IMR-90 (cell line): Measurements from ENCODE around the gene PLSCR2. TPM values are rescaled to one million over a fixed set of nuclear protein-coding genes. Genes with fewer than 3 reads are reported as not detected.

Experiments
- ATAC-seq: fragments of 200-7000 bp; cut with Tn5 transposase; 2 replicates; pipeline ENCODE4 v1.9.1; 2020; ENCODE audit warnings: low read depth, mild to moderate bottlenecking, moderate library complexity
- BruUV-seq: library from RNA; stranded (reverse); fragments of 400-500 nt; replicated peaks from 2 replicates; lab custom pipeline; 2021; lab: Mats Ljungman, UMichigan
- CTCF ChIA-PET: fragments of 300-600 bp; formaldehyde crosslinking; extraction: SDS; loops from one replicate; lab custom pipeline; 2021; ENCODE audit warnings: antibody characterized with exemption; lab: Yijun Ruan, JAX
- POLR2A ChIA-PET: fragments of 300-600 bp; sonication (Branson Sonifier 250); formaldehyde crosslinking; loops from one replicate; lab custom pipeline; 2022; ENCODE audit warnings: antibody characterized with exemption; ENCODE audit not compliant: unreplicated experiment; lab: Charles Lee
- DNase-seq: peaks from one replicate; pipeline ENCODE4 v3.0.0; 2013
- H2AFZ ChIP-seq: replicated peaks from 2 replicates; pipeline ENCODE3; 2013; ENCODE audit warnings: low read length, mild to moderate bottlenecking; ENCODE audit not compliant: poor library complexity
- H2AK5ac ChIP-seq: 2 replicates; pipeline ENCODE4 v1.6.1; 2013; ENCODE audit warnings: low read depth, low read length, inconsistent platforms
- H2AK9ac ChIP-seq: replicated peaks from 2 replicates; pipeline ENCODE3; 2013; ENCODE audit warnings: mild to moderate bottlenecking, low read depth, low read length, moderate library complexity; ENCODE audit not compliant: poor library complexity
- H2BK120ac ChIP-seq: 2 replicates; pipeline ENCODE4 v1.6.1; 2013; ENCODE audit warnings: low read depth, low read length, inconsistent platforms
- H2BK15ac ChIP-seq: 3 replicates; pipeline ENCODE4 v1.6.1; 2013; ENCODE audit warnings: low read depth, low read length, inconsistent platforms
- H2BK20ac ChIP-seq: 2 replicates; pipeline ENCODE4 v1.6.1; 2013; ENCODE audit warnings: low read depth, mild to moderate bottlenecking, inconsistent platforms, low read length, moderate library complexity
- H2BK5ac ChIP-seq: 2 replicates; pipeline ENCODE4 v1.6.1; 2013; ENCODE audit warnings: mild to moderate bottlenecking, low read depth, low read length, inconsistent platforms; ENCODE audit not compliant: poor library complexity, severe bottlenecking
- H3K14ac ChIP-seq: replicated peaks from 2 replicates; pipeline ENCODE4 v1.6.1; 2013; ENCODE audit warnings: low read depth, low read length, inconsistent platforms
- H3K18ac ChIP-seq: 2 replicates; pipeline ENCODE4 v1.6.1; 2013; ENCODE audit warnings: low read depth, low read length, control low read depth
- H3K23ac ChIP-seq: 2 replicates; pipeline ENCODE4 v1.6.1; 2013; ENCODE audit warnings: low read depth, low read length, inconsistent platforms
- H3K27ac ChIP-seq: 2 replicates; pipeline ENCODE4 v1.5.1; 2013; ENCODE audit warnings: mild to moderate bottlenecking, control low read depth, low read length; ENCODE audit not compliant: insufficient read depth
- H3K27me3 ChIP-seq: 2 replicates; pipeline ENCODE4 v1.6.1; 2013; ENCODE audit warnings: low read length; ENCODE audit not compliant: control insufficient read depth, insufficient read depth
- H3K36me3 ChIP-seq: 2 replicates; pipeline ENCODE4 v1.6.1; 2013; ENCODE audit warnings: low read length, mixed read lengths; ENCODE audit not compliant: control insufficient read depth, insufficient read depth
- H3K4ac ChIP-seq: 2 replicates; pipeline ENCODE4 v1.6.1; 2013; ENCODE audit warnings: low read depth, low read length, inconsistent platforms
- H3K4me1 ChIP-seq: 2 replicates; pipeline ENCODE4 v1.6.1; 2013; ENCODE audit warnings: low read length, mixed read lengths; ENCODE audit not compliant: control insufficient read depth, insufficient read depth
- H3K4me2 ChIP-seq: 2 replicates; pipeline ENCODE4 v1.6.1; 2013; ENCODE audit warnings: low read depth, mild to moderate bottlenecking, control low read depth, low read length, moderate library complexity
- H3K4me3 ChIP-seq: 2 replicates; pipeline ENCODE4 v1.5.1; 2013; ENCODE audit warnings: low read depth, mild to moderate bottlenecking, control low read depth, low read length, moderate library complexity; ENCODE audit not compliant: insufficient read depth
- H3K56ac ChIP-seq: 2 replicates; pipeline ENCODE4 v1.6.1; 2013; ENCODE audit warnings: low read length, inconsistent platforms; ENCODE audit not compliant: insufficient read depth; ENCODE audit errors: extremely low read depth
- H3K79me1 ChIP-seq, 2 experiments: 2 replicates each; pipeline ENCODE4 v1.6.1; 2013; ENCODE audit warnings: low read length in 2 of 2, inconsistent platforms in 1 of 2, low read depth in 1 of 2
- H3K9ac ChIP-seq: 2 replicates; pipeline ENCODE4 v1.6.1; 2013; ENCODE audit warnings: low read depth, low read length, control low read depth
- H3K9me1 ChIP-seq: 2 replicates; pipeline ENCODE4 v1.6.1; 2013; ENCODE audit warnings: low read length, inconsistent platforms; ENCODE audit not compliant: insufficient read depth
- H3K9me3 ChIP-seq: 2 replicates; pipeline ENCODE4 v1.6.1; 2013; ENCODE audit warnings: low read length; ENCODE audit not compliant: control insufficient read depth, insufficient read depth
- H4K20me1 ChIP-seq: 2 replicates; pipeline ENCODE4 v1.6.1; 2013; ENCODE audit warnings: low read length, inconsistent platforms; ENCODE audit not compliant: insufficient read depth
- H4K5ac ChIP-seq: 2 replicates; pipeline ENCODE4 v1.6.1; 2013; ENCODE audit warnings: mild to moderate bottlenecking, low read depth, low read length, control low read depth
- H4K8ac ChIP-seq, 2 experiments: 2 replicates each; pipeline ENCODE4 v1.6.1; 2013; ENCODE audit warnings: low read depth in 2 of 2, low read length in 2 of 2, control low read depth in 1 of 2, inconsistent platforms in 1 of 2
- H4K91ac ChIP-seq: 2 replicates; pipeline ENCODE4 v1.6.1; 2013; ENCODE audit warnings: low read depth, low read length, inconsistent platforms; ENCODE audit not compliant: insufficient read depth
- CEBPB ChIP-seq: IDR thresholded peaks from 2 replicates; pipeline ENCODE4 v1.6.1; 2012; ENCODE audit warnings: low read depth, low read length, improper control_type of control experiment
- FOS ChIP-seq: fragments of 150-350 bp; IDR thresholded peaks from 2 replicates; pipeline ENCODE4 v1.6.1; 2016; ENCODE audit warnings: low read depth, low read length
- MAFK ChIP-seq: IDR thresholded peaks from 2 replicates; pipeline ENCODE4 v1.6.1; 2012; ENCODE audit warnings: low read depth, low read length, improper control_type of control experiment
- MAZ ChIP-seq: IDR thresholded peaks from 2 replicates; pipeline ENCODE4 v1.6.1; 2012; ENCODE audit warnings: low read depth, mild to moderate bottlenecking, low read length, improper control_type of control experiment, moderate library complexity, borderline replicate concordance
- POLR2A ChIP-seq: IDR thresholded peaks from 2 replicates; pipeline ENCODE4 v1.6.1; 2012; ENCODE audit warnings: mild to moderate bottlenecking, low read depth, low read length
- RAD21 ChIP-seq: IDR thresholded peaks from 2 replicates; pipeline ENCODE4 v1.6.1; 2012; ENCODE audit warnings: low read length, improper control_type of control experiment
- RCOR1 ChIP-seq: IDR thresholded peaks from 2 replicates; pipeline ENCODE4 v1.6.1; 2012; ENCODE audit warnings: mild to moderate bottlenecking, low read length, improper control_type of control experiment; ENCODE audit not compliant: insufficient replicate concordance
- WGBS, 2 experiments: methylation state at CpG; one replicate each; pipeline versions ENCODE4 v1.1.5 to v1.1.7; 2013; ENCODE audit warnings: missing lambda C conversion rate in 2 of 2; ENCODE audit not compliant: insufficient read length in 1 of 2; ENCODE audit errors: extremely low coverage in 2 of 2; 5-methylcytosine and 5-hydroxymethylcytosine counted together
- dilution Hi-C: fragments of 300-500 bp; cut with HindIII; formaldehyde crosslinking; loops from one replicate; pipeline ENCODE4 v1.14.3; 2018; ENCODE audit warnings: low sequenced_read_pairs; ENCODE audit not compliant: unreplicated experiment
- in situ Hi-C: fragments of 300-500 bp; cut with MboI; formaldehyde crosslinking; loops from 3 replicates; pipeline ENCODE4 v1.14.3; 2019; ENCODE audit warnings: low sequenced_read_pairs, inconsistent platforms, mixed read lengths
- intact Hi-C: fragments of 100-400 bp; cut with micrococcal nuclease; formaldehyde crosslinking; loops from 2 replicates; pipeline ENCODE4 v1.10.0; 2022
- polyA plus RNA-seq, 3 experiments: library from polyadenylated mRNA; depleted of rRNA; stranded (reverse); fragments of >200 nt; gene quantifications; 2 replicates each; pipeline ENCODE4 v1.2.3, GENCODE V29; 2012; ENCODE audit warnings: low replicate concordance in 1 of 3
- total RNA-seq: library from RNA; depleted of rRNA; stranded (reverse); fragments of >200 nt; gene quantifications from 2 replicates; pipeline ENCODE4 v1.2.3, GENCODE V29; 2012
- TF ChIP-seq, protein P1 (sequence below): conservative IDR thresholded peaks from 2 replicates; pipeline ENCODE4 v1.5.1; 2012; ENCODE audit warnings: mild to moderate bottlenecking, low read depth, low read length, improper control_type of control experiment

PLSCR2 gene
- total and polyA plus RNA-seq, 2 of the 4 experiments (the other 2 are of a cell fraction), result not detected

DNA sequence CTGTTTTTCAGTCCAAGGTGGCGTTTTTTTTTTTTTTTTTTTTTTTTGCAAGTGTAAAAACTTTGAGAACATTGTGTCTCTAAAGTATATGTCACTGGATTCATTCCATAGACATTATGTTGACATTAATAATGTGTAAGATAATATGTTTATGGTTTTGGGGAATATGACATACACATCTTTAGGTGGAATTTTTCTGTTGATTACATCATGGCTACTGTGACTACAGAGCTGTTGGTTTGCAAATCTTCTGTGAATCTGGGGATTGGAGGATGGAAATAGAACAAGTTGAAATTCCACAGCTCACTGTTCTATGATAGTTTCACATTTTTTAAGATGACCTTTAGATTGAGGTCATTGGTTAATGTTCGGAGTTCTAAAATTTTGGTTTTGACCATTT is 24.4 kb upstream of the PLSCR2 start:
- Histone ChIP-seq H3K79me1 (no peaks in the 10 kb centered on the region), H4K5ac (no peak overlapping the region), H2BK120ac (no peak overlapping the region), H4K8ac (no peak overlapping the region), H2AK9ac (no peak overlapping the region), H3K9ac (no peak overlapping the region), H2AK5ac (no peak overlapping the region), H4K91ac (no peak overlapping the region), H3K36me3 (no peaks in the 10 kb centered on the region), H3K4ac (no peak overlapping the region), H3K4me1 (0 out of 2 replicates have a peak, but pooled peaks cover 2% of the 10 kb centered on the region), H3K18ac (no peak overlapping the region), H3K23ac (no peak overlapping the region), H3K9me3 (peaks cover 2% of the 10 kb centered on the region; the same call in 1 of the 2 replicates), H4K20me1 (no peaks in the 10 kb centered on the region), H3K27me3 (no peaks in the 10 kb centered on the region), H2BK20ac (no peak overlapping the region), H3K4me2 (no peak overlapping the region), H2BK5ac (no peak overlapping the region), H3K27ac (no peak overlapping the region), H2BK15ac (no peak overlapping the region), H3K56ac (no peak overlapping the region), H3K14ac (no peak overlapping the region), H3K4me3 (no peak overlapping the region), H3K9me1 (no peaks in the 10 kb centered on the region; the same call in 1 of the 2 replicates), H2AFZ (no peak overlapping the region)
- intact Hi-C loops (no loop called here), in situ Hi-C loops (no loop called here), dilution Hi-C loops (no loop called here)
- TF ChIP-seq RAD21 (no peak), CEBPB (no peak), MAFK (no peak), RCOR1 (no peak), MAZ (no peak), POLR2A (no peak), FOS (no peak)
- TF ChIP-seq, protein P1, sequence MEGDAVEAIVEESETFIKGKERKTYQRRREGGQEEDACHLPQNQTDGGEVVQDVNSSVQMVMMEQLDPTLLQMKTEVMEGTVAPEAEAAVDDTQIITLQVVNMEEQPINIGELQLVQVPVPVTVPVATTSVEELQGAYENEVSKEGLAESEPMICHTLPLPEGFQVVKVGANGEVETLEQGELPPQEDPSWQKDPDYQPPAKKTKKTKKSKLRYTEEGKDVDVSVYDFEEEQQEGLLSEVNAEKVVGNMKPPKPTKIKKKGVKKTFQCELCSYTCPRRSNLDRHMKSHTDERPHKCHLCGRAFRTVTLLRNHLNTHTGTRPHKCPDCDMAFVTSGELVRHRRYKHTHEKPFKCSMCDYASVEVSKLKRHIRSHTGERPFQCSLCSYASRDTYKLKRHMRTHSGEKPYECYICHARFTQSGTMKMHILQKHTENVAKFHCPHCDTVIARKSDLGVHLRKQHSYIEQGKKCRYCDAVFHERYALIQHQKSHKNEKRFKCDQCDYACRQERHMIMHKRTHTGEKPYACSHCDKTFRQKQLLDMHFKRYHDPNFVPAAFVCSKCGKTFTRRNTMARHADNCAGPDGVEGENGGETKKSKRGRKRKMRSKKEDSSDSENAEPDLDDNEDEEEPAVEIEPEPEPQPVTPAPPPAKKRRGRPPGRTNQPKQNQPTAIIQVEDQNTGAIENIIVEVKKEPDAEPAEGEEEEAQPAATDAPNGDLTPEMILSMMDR, result no peak
- ChIA-PET POLR2A (no interaction called here), CTCF (interaction anchor here (1.3 kb wide), 1 partner anchor 45 kb away, joined by 3 read pairs; no protein-coding TSS in a partner anchor)
- no CpG with 5 or more reads among the region's 2 CpGs for WGBS, 2 experiments
- DNase-seq, result peak; percentile 48
- no TSS peak for BruUV-seq
- peak; percentile 51; the same call in 1 of the 2 replicates for ATAC-seq
